Measurements from ENCODE around the gene DPEP2.
"Not testable (repeated sequence)": the region's sequence is repeated elsewhere in the genome, so short reads cannot be mapped to it uniquely, and the experiment has no call there.

DPEP2 gene

GRCh38 chr16:68005786-68006286, 6.6 kb upstream of the DPEP2 start:
- FAIRE-seq (no peak), DNase-seq (ENCODE audit: low spot score) (no peak)

- DNase-seq (ENCODE audit: low spot score) (no peak), FAIRE-seq (no peak)
These were observed 5.9 kb upstream of the DPEP2 start for GRCh38 chr16:68005211-68005610.

- FAIRE-seq (no peak), DNase-seq (ENCODE audit: low spot score) (no peak)
These were observed 3.7 kb upstream of the DPEP2 start for GRCh38 chr16:68003031-68003430.

GRCh38 chr16:68000450-68000849, 1.2 kb upstream of the DPEP2 start:
- DNase-seq (ENCODE audit: low spot score), result no peak
- no peak for FAIRE-seq

- no peak for DNase-seq (ENCODE audit: low spot score)
- FAIRE-seq, result no peak
These were observed 701 bp upstream of the DPEP2 start for GRCh38 chr16:67999985-68000384.

GRCh38 chr16:67998231-67998778, 979 bp downstream of the DPEP2 start:
- DNase-seq (ENCODE audit: low spot score); FAIRE-seq: not testable (repeated sequence)

- FAIRE-seq (no peak), DNase-seq (ENCODE audit: low spot score) (no peak)
These were observed 2.6 kb downstream of the DPEP2 start for GRCh38 chr16:67996666-67997065.

GRCh38 chr16:67995423-67995822, 3.9 kb downstream of the DPEP2 start:
- DNase-seq (ENCODE audit: low spot score), result no peak
- FAIRE-seq, result no peak

GRCh38 chr16:67994040-67994408, 5.3 kb downstream of the DPEP2 start:
- not testable (repeated sequence) for FAIRE-seq; DNase-seq (ENCODE audit: low spot score)

- no peak for FAIRE-seq
These were observed 5.9 kb downstream of the DPEP2 start for GRCh38 chr16:67993207-67994039.

GRCh38 chr16:67992661-67993206, 6.5 kb downstream of the DPEP2 start:
- no peak for DNase-seq (ENCODE audit: low spot score)
- no peak for FAIRE-seq

More at GRCh38 chr16:67993207-67994039, 5.9 kb downstream of the DPEP2 start:
- DNase-seq (ENCODE audit: low spot score), result peak; percentile 89

- FAIRE-seq (no peak), DNase-seq (ENCODE audit: low spot score) (no peak)
These were observed 9.3 kb downstream of the DPEP2 start for GRCh38 chr16:67990018-67990386.

- no peak for DNase-seq (ENCODE audit: low spot score)
- FAIRE-seq, result no peak
These were observed 9.8 kb downstream of the DPEP2 start for GRCh38 chr16:67989322-67990017.

- DNase-seq (ENCODE audit: low spot score) (no peak), FAIRE-seq (no peak)
These were observed 10.6 kb downstream of the DPEP2 start for GRCh38 chr16:67988675-67989074.

- no peak for FAIRE-seq
- DNase-seq (ENCODE audit: low spot score), result no peak
These were observed 11.7 kb downstream of the DPEP2 start for GRCh38 chr16:67987460-67988160.

- DNase-seq (ENCODE audit: low spot score) (no peak), FAIRE-seq (no peak)
These were observed 12.3 kb downstream of the DPEP2 start for GRCh38 chr16:67986949-67987348.

GRCh38 chr16:67982011-67982696, 17.1 kb downstream of the DPEP2 start:
- no peak for FAIRE-seq

GRCh38 chr16:67979955-67980678, 19.2 kb downstream of the DPEP2 start, which contains the start of gene DPEP3:
TSS of gene DPEP3 (minus strand) at chr16:67980499. CDS start at chr16:67980380, 119 bp downstream.
- DNase-seq (ENCODE audit: low spot score) (no peak), FAIRE-seq (no peak)

More at GRCh38 chr16:67982011-67982696, 17.1 kb downstream of the DPEP2 start:
- no peak for DNase-seq (ENCODE audit: low spot score)

GRCh38 chr16:67977469-67978227, 21.6 kb downstream of the DPEP2 start:
- FAIRE-seq (no peak), DNase-seq (ENCODE audit: low spot score) (no peak)
